Measurements from ENCODE around the gene RPL41. TPM values are rescaled to one million over a fixed set of nuclear protein-coding genes. Genes with fewer than 3 reads are reported as not detected.
"Not testable (repeated sequence)": the region's sequence is repeated elsewhere in the genome, so short reads cannot be mapped to it uniquely, and the experiment has no call there.

The RPL41 gene
- total RNA-seq (2014; rRNA removed; shearing (Covaris generic)): 5,100 and 5,114 TPM in 2 replicates
- polyA plus RNA-seq (2014; cell fraction: nucleus; rRNA removed): 898 and 1,216 TPM in 2 replicates

DNA sequence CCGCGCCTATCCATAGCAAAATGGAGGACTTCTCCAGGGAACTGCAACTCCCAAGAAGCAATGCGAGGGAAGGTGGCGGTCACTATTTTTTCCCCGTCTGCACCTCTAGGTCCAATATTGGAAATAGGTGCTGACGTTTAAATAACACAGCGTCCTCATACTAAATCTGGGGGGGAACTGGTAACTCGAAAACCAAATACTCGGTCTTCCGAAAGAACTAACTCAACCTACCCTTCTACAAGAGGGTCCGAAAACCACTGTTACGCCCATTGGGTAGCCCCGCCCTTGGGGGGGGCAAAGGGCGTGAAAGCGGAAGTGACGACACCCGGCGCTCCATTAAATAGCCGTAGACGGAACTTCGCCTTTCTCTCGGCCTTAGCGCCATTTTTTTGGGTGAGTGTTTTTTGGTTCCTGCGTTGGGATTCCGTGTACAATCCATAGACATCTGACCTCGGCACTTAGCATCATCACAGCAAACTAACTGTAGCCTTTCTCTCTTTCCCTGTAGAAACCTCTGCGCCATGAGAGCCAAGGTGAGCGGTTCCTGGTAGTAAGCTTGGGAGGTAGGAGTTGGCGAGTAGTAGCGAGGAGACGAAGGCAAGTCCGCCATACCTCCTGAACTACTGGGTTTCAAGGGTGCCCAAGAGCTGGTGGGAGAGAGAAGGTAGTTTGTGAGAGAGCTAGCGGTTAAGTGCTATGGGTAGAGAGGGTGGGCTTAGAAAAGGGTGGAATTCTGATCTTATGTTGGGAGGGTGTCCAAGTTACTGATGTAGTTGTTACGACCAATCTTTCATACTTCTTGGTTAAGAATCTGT, at the start of gene RPL41:
Gene RPL41 (plus strand): TSS at position 367 of the 815 bp plus-strand sequence.
- DNase-seq (ENCODE audit: extremely low read depth, low read depth): peak; percentile 95

DNA sequence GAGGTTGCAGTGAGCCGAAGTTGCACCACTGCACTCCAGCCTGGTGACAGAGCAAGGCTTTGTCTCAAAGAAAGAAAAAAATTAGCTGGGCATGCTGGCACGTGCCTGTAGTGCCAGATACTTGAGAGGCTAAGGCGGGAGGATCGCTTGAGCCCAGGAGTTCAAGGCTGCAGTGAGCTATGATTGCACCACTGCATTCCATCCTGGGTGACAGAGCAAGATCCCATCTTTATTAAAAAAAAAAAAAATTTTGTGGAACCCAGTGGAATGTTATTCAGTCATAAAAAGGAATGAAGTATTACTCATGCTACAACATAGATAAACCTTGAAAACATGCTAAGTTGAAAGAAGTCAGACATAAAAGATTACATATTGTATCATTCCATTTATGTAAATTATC, 44.8 kb upstream of the RPL41 start:
- DNase-seq (ENCODE audit: extremely low read depth, low read depth): no peak

DNA sequence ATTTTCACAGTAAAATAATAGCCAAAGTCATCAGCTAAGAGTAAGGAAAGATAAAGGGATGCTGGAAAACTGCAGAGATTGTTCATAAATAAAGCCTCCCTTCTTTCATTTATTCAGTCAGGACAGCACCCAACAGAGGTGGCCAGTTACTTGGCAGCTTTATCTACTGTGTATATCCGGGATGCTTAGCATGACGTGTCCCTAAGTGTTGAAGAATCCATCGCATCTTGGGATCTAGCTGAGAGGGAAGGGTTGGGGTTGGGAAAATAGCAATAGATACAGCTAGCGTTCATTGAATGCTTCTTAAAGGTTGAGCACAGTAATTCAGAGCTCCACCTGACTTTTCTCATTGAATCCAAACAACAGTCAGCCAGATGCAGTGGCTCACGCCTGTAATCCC, 42.0 kb upstream of the RPL41 start:
- no peak for DNase-seq (ENCODE audit: extremely low read depth, low read depth)

- DNase-seq (ENCODE audit: extremely low read depth, low read depth): not testable (repeated sequence)
Observed at GRCh38 chr12:56077966-56078365, 38.5 kb upstream of the RPL41 start.

GRCh38 chr12:56078427-56078826, 38.0 kb upstream of the RPL41 start:
- no peak for DNase-seq (ENCODE audit: extremely low read depth, low read depth)

DNA sequence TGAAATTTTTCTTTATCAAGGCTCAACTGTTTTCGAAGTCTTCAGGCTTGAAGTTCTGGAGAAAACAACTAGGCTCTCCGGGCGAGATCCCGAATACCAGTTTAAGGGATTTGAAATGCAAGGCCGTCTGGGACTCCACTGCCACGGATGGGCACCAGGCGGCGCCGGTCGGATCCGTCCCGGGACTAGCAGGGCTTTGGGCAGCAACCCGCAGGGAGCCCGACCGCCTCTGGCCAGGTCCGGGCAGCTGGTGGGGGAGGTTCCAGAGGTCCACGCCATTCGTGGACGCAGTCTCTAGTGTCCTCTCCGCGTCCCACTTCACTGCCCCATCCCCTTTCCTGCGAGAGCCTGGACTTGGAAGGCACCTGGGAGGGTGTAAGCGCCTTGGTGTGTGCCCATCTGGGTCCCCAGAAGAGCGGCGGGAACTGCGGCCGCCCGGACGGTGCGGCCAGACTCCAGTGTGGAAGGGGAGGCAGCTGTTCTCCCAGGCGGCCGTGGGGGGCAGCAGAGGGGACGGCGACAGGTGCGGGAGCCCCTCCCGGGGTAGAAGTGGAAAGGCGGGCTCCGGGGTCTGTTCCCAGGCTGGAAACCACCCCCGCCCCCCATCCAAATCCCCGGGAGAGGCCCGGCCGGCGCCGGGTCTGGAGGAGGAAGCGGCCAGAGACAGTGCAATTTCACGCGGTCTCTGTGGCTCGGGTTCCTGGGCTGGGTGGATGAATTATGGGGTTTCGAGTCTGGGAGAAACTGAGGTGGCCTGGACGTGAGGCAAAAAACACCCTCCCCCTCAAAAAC, 37.3 kb upstream of the RPL41 start:
- peak; percentile 86 for DNase-seq (ENCODE audit: extremely low read depth, low read depth)

DNA sequence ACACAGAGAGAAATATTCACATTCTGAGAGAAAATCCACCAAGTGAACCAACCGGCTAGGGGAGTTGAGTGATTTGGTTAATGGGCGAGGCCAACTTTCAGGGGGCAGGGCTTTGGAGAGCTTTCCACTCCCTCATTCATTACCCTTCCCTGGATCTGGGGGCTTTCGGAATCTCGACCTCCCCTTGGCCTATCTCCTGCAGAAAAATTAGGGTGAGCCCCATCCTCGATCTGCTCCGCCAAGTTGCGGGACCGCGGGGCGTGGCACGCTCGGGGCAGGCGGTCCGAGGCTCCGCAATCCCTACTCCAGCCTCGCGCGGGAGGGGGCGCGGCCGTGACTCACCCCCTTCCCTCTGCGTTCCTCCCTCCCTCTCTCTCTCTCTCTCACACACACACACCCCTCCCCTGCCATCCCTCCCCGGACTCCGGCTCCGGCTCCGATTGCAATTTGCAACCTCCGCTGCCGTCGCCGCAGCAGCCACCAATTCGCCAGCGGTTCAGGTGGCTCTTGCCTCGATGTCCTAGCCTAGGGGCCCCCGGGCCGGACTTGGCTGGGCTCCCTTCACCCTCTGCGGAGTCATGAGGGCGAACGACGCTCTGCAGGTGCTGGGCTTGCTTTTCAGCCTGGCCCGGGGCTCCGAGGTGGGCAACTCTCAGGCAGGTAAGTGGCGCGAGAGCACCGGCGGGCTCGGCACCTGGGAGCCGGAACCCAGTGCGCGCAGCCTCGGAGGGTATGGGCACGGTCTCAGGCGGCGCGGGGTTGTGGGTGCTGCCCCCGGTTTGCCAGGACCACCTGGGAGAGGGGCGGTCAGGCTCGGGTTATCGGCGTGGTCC, 36.5 kb upstream of the RPL41 start, which contains the start of gene ERBB3:
Gene ERBB3 (plus strand): TSS at position 443 of the 833 bp plus-strand sequence. CDS start 136 bp downstream, at position 579.
- peak; percentile 65 for DNase-seq (ENCODE audit: extremely low read depth, low read depth)

GRCh38 chr12:56080556-56081138, 35.8 kb upstream of the RPL41 start:
- DNase-seq (ENCODE audit: extremely low read depth, low read depth): no peak

GRCh38 chr12:56081393-56082347, 34.8 kb upstream of the RPL41 start:
- DNase-seq (ENCODE audit: extremely low read depth, low read depth): no peak

DNA sequence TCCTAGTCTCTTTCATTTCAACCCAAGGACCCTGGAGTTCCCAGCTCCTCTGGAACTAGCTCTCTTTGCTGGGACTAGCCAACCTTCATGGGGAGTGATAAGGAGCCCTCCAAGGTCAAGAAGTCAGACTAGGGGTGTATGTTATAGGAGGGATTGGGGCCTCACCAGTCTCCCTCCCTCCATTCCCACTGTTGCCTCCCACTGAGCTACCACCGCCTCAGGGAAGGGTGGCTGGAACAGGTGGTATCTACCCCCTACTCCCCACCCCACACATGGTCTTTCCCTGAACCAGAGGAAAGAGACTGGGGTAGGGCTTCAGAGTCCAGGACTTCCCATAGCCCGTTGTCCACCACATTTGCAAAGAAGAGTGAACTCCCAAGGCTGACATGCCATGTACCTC, 34.1 kb upstream of the RPL41 start:
- DNase-seq (ENCODE audit: extremely low read depth, low read depth): no peak

GRCh38 chr12:56082967-56083366, 33.5 kb upstream of the RPL41 start:
- no peak for DNase-seq (ENCODE audit: extremely low read depth, low read depth)

DNA sequence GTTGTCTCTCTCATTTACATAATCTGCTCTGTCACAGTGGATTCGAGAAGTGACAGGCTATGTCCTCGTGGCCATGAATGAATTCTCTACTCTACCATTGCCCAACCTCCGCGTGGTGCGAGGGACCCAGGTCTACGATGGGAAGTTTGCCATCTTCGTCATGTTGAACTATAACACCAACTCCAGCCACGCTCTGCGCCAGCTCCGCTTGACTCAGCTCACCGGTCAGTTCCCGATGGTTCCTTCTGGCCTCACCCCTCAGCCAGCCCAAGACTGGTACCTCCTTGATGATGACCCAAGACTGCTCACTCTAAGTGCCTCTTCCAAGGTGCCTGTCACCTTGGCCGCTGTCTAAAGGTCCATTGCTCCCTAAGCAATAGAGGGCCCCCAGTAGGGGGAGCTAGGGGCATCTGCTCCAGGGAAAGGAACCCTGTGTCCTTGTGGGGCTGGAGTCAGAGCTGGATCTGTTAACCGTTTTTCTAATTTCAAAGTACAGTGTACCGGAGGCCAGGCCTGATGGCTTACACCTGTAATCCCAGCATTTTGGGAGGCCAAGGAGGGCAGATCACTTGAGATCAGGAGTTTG, 31.4 kb upstream of the RPL41 start:
- no peak for DNase-seq (ENCODE audit: extremely low read depth, low read depth)

GRCh38 chr12:56086096-56086495, 30.3 kb upstream of the RPL41 start:
- DNase-seq (ENCODE audit: extremely low read depth, low read depth): no peak

GRCh38 chr12:56086608-56087007, 29.8 kb upstream of the RPL41 start:
- DNase-seq (ENCODE audit: extremely low read depth, low read depth): no peak

DNA sequence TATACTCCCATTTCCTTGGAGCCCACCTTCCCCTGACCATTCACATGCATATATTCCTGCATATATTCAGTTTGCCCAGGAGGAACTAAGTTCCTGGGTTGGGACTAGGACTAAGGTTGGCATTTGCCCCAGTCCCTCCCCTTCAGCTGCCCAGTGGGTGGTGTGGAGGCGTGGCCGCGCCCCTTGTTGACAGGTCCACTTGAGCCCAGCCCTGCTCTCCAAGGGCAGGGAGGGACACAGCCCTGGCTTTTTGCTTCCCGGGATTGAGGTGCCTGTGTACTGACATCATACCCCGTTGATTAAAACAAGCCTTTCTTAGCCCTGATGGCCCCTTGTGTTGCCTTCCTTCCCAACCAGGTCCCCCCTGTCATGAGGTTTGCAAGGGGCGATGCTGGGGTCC, 29.2 kb upstream of the RPL41 start:
- DNase-seq (ENCODE audit: extremely low read depth, low read depth): no peak

DNA sequence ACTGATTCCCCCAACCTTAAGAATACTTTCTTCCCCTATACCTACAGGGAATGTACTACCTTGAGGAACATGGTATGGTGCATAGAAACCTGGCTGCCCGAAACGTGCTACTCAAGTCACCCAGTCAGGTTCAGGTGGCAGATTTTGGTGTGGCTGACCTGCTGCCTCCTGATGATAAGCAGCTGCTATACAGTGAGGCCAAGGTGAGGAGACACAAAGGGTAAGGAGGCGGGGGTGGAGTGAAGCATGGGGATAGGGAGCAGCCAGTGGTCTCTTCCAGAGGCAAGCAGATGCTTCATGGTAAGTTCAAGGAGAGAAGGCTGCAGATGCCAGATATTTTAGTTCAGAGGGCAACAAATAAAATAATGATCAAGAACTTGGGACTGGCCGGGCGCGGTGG, 18.7 kb upstream of the RPL41 start:
- no peak for DNase-seq (ENCODE audit: extremely low read depth, low read depth)

- no peak for DNase-seq (ENCODE audit: extremely low read depth, low read depth)
Observed at GRCh38 chr12:56098592-56098991, 17.8 kb upstream of the RPL41 start.

DNA sequence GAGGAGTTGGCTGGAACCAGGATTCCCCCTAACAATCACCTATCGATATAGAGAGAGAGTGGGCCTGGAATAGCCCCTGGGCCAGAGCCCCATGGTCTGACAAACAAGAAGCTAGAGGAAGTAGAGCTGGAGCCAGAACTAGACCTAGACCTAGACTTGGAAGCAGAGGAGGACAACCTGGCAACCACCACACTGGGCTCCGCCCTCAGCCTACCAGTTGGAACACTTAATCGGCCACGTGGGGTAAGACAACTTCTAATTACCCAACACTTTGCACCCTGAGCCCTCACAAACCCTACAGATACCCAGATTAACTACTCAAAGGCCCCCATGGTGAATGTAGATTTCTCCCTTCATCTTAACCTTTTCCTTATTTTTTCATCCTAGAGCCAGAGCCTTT, 16.6 kb upstream of the RPL41 start:
- DNase-seq (ENCODE audit: extremely low read depth, low read depth): no peak

- no peak for DNase-seq (ENCODE audit: extremely low read depth, low read depth)
Observed at GRCh38 chr12:56101045-56101444, 15.4 kb upstream of the RPL41 start.

Measured in NCI-H460 (cell line).